HEK293 (cell line): ENCODE measurements around the gene ATP6V0A1.

ENCODE experiments used
- CTCF ChIA-PET: fragments of 350-600 bp; formaldehyde crosslinking; extraction: SDS; loops from one replicate; lab custom pipeline; 2021; ENCODE audit warnings: antibody characterized with exemption; lab: Yijun Ruan, JAX
- POLR2A ChIA-PET: fragments of 300-600 bp; formaldehyde crosslinking; extraction: SDS; loops from one replicate; lab custom pipeline; 2020; ENCODE audit warnings: antibody characterized with exemption, inconsistent platforms; lab: Yijun Ruan, JAX
- H3K27ac ChIP-seq: fragments of 200-500 bp; sonication (Bioruptor generic); 2 replicates; pipeline ENCODE4 v1.5.1; 2014; ENCODE audit warnings: low read depth, low read length, control low read depth, inconsistent platforms; ENCODE audit errors: extremely low read depth
- H3K36me3 ChIP-seq, 2 experiments: fragments of 200-500 bp in 1 of 2; sonication (Bioruptor generic) in 1 of 2; 1 replicate in 1 of 2; 2 replicates in 1 of 2; pipeline ENCODE4 v1.5.1; 2014 to 2017; ENCODE audit warnings: inconsistent platforms in 2 of 2, low read length in 2 of 2; ENCODE audit not compliant: control insufficient read depth in 2 of 2, insufficient read depth in 1 of 2
- H3K4me1 ChIP-seq: fragments of 200-500 bp; sonication (Bioruptor generic); 2 replicates; pipeline ENCODE4 v1.5.1; 2014; ENCODE audit warnings: mild to moderate bottlenecking, low read length, inconsistent platforms; ENCODE audit not compliant: control insufficient read depth, insufficient read depth
- H3K4me3 ChIP-seq: 2 replicates; pipeline ENCODE4 v1.5.1; 2011; ENCODE audit warnings: low read depth, mild to moderate bottlenecking, control low read depth, low read length, moderate library complexity
- H3K9me3 ChIP-seq: fragments of 200-500 bp; sonication (Bioruptor generic); 2 replicates; pipeline ENCODE4 v1.5.1; 2014; ENCODE audit warnings: low read depth, low read length, inconsistent platforms; ENCODE audit not compliant: control insufficient read depth, insufficient read depth
- ATF2 ChIP-seq: fragments of 450-650 bp; formaldehyde crosslinking; IDR thresholded peaks from 2 replicates; pipeline ENCODE4 v1.5.1; 2016; ENCODE audit warnings: missing biosample characterization, missing genetic modification characterization, low read depth
- GLIS1 ChIP-seq: fragments of 450-650 bp; formaldehyde crosslinking; IDR thresholded peaks from 2 replicates; pipeline ENCODE4 v1.5.1; 2016; ENCODE audit warnings: missing biosample characterization, missing genetic modification characterization
- GLIS2 ChIP-seq: fragments of 450-650 bp; formaldehyde crosslinking; IDR thresholded peaks from 2 replicates; pipeline ENCODE4 v1.5.1; 2016; ENCODE audit warnings: missing biosample characterization, missing genetic modification characterization
- HOXD13 ChIP-seq: sonication (generic); formaldehyde crosslinking; IDR thresholded peaks from 2 replicates; pipeline ENCODE4 v1.8.0; 2022; ENCODE audit warnings: missing genetic modification reagents, borderline replicate concordance
- KLF1 ChIP-seq: fragments of 450-650 bp; formaldehyde crosslinking; IDR thresholded peaks from 2 replicates; pipeline ENCODE4 v1.5.1; 2016; ENCODE audit warnings: missing biosample characterization, missing genetic modification characterization
- KLF9 ChIP-seq: fragments of 450-650 bp; formaldehyde crosslinking; IDR thresholded peaks from 2 replicates; pipeline ENCODE4 v1.5.1; 2016; ENCODE audit warnings: missing biosample characterization, missing genetic modification characterization, low read depth
- RBAK ChIP-seq: fragments of 450-650 bp; formaldehyde crosslinking; IDR thresholded peaks from 2 replicates; pipeline ENCODE4 v1.5.1; 2016; ENCODE audit warnings: missing biosample characterization, missing genetic modification characterization
- SP7 ChIP-seq: fragments of 450-650 bp; formaldehyde crosslinking; IDR thresholded peaks from 2 replicates; pipeline ENCODE4 v1.5.1; 2016; ENCODE audit warnings: missing biosample characterization, missing genetic modification characterization
- ZBTB17 ChIP-seq: fragments of 450-650 bp; formaldehyde crosslinking; IDR thresholded peaks from 2 replicates; pipeline ENCODE4 v1.5.1; 2016; ENCODE audit warnings: missing biosample characterization, missing genetic modification characterization
- ZBTB8A ChIP-seq: fragments of 450-650 bp; formaldehyde crosslinking; IDR thresholded peaks from 2 replicates; pipeline ENCODE4 v1.5.1; 2016; ENCODE audit warnings: missing biosample characterization, missing genetic modification characterization
- ZEB2 ChIP-seq: fragments of 450-650 bp; formaldehyde crosslinking; IDR thresholded peaks from 2 replicates; pipeline ENCODE4 v1.5.1; 2016; ENCODE audit warnings: missing biosample characterization, missing genetic modification characterization
- ZFP41 ChIP-seq: fragments of 450-650 bp; formaldehyde crosslinking; IDR thresholded peaks from 2 replicates; pipeline ENCODE4 v1.5.1; 2016; ENCODE audit warnings: missing biosample characterization, missing genetic modification characterization, borderline replicate concordance
- ZNF175 ChIP-seq: fragments of 450-650 bp; formaldehyde crosslinking; IDR thresholded peaks from 2 replicates; pipeline ENCODE4 v1.5.1; 2016; ENCODE audit warnings: missing biosample characterization, missing genetic modification characterization
- ZNF184 ChIP-seq: fragments of 450-650 bp; IDR thresholded peaks from 2 replicates; pipeline ENCODE4 v1.5.1; 2018; ENCODE audit warnings: missing biosample characterization, mild to moderate bottlenecking, missing genetic modification characterization
- ZNF2 ChIP-seq: fragments of 450-650 bp; formaldehyde crosslinking; IDR thresholded peaks from 2 replicates; pipeline ENCODE4 v1.5.1; 2016; ENCODE audit warnings: missing biosample characterization, missing genetic modification characterization
- ZNF202 ChIP-seq: fragments of 450-650 bp; formaldehyde crosslinking; IDR thresholded peaks from 2 replicates; pipeline ENCODE4 v1.5.1; 2016; ENCODE audit warnings: missing biosample characterization, missing genetic modification characterization, borderline replicate concordance
- ZNF214 ChIP-seq: fragments of 450-650 bp; formaldehyde crosslinking; IDR thresholded peaks from 2 replicates; pipeline ENCODE4 v1.5.1; 2017; ENCODE audit warnings: missing biosample characterization, mild to moderate bottlenecking, missing genetic modification characterization, borderline replicate concordance
- ZNF221 ChIP-seq: fragments of 450-650 bp; formaldehyde crosslinking; IDR thresholded peaks from 2 replicates; pipeline ENCODE4 v1.5.1; 2017; ENCODE audit warnings: missing biosample characterization, missing genetic modification characterization, borderline replicate concordance
- ZNF311 ChIP-seq: fragments of 450-650 bp; formaldehyde crosslinking; IDR thresholded peaks from 2 replicates; pipeline ENCODE4 v1.5.1; 2017; ENCODE audit warnings: missing biosample characterization, missing genetic modification characterization, borderline replicate concordance
- ZNF391 ChIP-seq: fragments of 450-650 bp; formaldehyde crosslinking; IDR thresholded peaks from 2 replicates; pipeline ENCODE4 v1.5.1; 2016; ENCODE audit warnings: low read depth, missing biosample characterization, missing genetic modification characterization, borderline replicate concordance
- ZNF629 ChIP-seq: fragments of 450-650 bp; formaldehyde crosslinking; IDR thresholded peaks from 2 replicates; pipeline ENCODE4 v1.5.1; 2017; ENCODE audit warnings: missing biosample characterization, missing genetic modification characterization
- ZNF776 ChIP-seq: fragments of 450-650 bp; formaldehyde crosslinking; IDR thresholded peaks from 2 replicates; pipeline ENCODE4 v1.5.0; 2017; ENCODE audit warnings: missing biosample characterization, missing genetic modification characterization, borderline replicate concordance
- TF ChIP-seq, protein P1 (sequence below): fragments of 450-650 bp; formaldehyde crosslinking; IDR thresholded peaks from 2 replicates; pipeline ENCODE4 v1.5.1; 2016; ENCODE audit warnings: missing biosample characterization, missing genetic modification characterization, borderline replicate concordance
- TF ChIP-seq, protein P2 (sequence below): fragments of 450-650 bp; formaldehyde crosslinking; IDR thresholded peaks from 2 replicates; pipeline ENCODE4 v1.5.1; 2016; ENCODE audit warnings: missing biosample characterization, missing genetic modification characterization
- TF ChIP-seq, protein P3 (sequence below): fragments of 450-650 bp; formaldehyde crosslinking; IDR thresholded peaks from 2 replicates; pipeline ENCODE4 v1.5.1; 2017; ENCODE audit warnings: missing biosample characterization, missing genetic modification characterization
- TF ChIP-seq, protein P4 (sequence below): fragments of 450-650 bp; IDR thresholded peaks from 2 replicates; pipeline ENCODE4 v1.5.1; 2018; ENCODE audit warnings: missing biosample characterization, mild to moderate bottlenecking, missing genetic modification characterization
- TF ChIP-seq, protein P5 (sequence below): fragments of 450-650 bp; formaldehyde crosslinking; IDR thresholded peaks from 2 replicates; pipeline ENCODE4 v1.5.1; 2016; ENCODE audit warnings: missing biosample characterization, missing genetic modification characterization

The ATP6V0A1 gene

DNA sequence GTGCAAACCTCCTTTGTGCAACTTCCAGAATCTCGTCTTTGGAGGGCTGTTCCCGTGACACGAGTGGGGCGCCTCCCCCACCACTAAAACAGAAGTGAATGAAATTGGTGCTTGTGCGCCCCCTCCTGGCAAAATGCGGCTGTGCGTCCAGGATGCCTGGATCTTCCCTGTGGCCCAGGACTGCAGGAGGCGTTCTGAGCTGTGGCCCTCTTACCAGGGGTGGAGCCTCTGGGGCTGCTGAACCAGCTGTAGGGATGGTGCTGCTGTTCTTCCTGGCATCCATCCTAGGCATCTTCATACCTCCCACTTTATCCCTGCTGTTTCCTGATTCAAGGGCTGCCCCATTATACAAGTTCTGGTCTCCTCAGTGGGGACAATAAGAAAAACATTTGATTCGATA, 58.8 kb downstream of the ATP6V0A1 start:
- H3K4me3 ChIP-seq, result no peak overlapping the region
- H3K9me3 ChIP-seq, result no peaks in the 10 kb centered on the region
- CTCF ChIA-PET, result interaction anchor here (0.6 to 4.4 kb wide), 47 partner anchors 10 to 689 kb away, joined by 3 to 66 read pairs (median 4); partner anchors contain the start of genes BECN1, CAVIN1, NKIRAS2 and PSMC3IP
- peaks cover 0 to 67% of the 10 kb centered on the region in 2 experiments; a peak in 1 of 3 replicates for H3K36me3 ChIP-seq
- H3K27ac ChIP-seq, result no peak overlapping the region
- peaks cover 25% of the 10 kb centered on the region for H3K4me1 ChIP-seq
- POLR2A ChIA-PET, result interaction anchor here (1.3 to 3.7 kb wide), 5 partner anchors 9 to 94 kb away, joined by 3 to 48 read pairs (median 4); partner anchors contain the start of genes CAVIN1 and NAGLU
- TF ChIP-seq, protein P1, sequence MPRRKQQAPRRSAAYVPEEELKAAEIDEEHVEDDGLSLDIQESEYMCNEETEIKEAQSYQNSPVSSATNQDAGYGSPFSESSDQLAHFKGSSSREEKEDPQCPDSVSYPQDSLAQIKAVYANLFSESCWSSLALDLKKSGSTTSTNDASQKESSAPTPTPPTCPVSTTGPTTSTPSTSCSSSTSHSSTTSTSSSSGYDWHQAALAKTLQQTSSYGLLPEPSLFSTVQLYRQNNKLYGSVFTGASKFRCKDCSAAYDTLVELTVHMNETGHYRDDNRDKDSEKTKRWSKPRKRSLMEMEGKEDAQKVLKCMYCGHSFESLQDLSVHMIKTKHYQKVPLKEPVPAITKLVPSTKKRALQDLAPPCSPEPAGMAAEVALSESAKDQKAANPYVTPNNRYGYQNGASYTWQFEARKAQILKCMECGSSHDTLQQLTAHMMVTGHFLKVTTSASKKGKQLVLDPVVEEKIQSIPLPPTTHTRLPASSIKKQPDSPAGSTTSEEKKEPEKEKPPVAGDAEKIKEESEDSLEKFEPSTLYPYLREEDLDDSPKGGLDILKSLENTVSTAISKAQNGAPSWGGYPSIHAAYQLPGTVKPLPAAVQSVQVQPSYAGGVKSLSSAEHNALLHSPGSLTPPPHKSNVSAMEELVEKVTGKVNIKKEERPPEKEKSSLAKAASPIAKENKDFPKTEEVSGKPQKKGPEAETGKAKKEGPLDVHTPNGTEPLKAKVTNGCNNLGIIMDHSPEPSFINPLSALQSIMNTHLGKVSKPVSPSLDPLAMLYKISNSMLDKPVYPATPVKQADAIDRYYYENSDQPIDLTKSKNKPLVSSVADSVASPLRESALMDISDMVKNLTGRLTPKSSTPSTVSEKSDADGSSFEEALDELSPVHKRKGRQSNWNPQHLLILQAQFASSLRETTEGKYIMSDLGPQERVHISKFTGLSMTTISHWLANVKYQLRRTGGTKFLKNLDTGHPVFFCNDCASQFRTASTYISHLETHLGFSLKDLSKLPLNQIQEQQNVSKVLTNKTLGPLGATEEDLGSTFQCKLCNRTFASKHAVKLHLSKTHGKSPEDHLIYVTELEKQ (tag by site-specific recombination), result no peak
- TF ChIP-seq, protein P2, sequence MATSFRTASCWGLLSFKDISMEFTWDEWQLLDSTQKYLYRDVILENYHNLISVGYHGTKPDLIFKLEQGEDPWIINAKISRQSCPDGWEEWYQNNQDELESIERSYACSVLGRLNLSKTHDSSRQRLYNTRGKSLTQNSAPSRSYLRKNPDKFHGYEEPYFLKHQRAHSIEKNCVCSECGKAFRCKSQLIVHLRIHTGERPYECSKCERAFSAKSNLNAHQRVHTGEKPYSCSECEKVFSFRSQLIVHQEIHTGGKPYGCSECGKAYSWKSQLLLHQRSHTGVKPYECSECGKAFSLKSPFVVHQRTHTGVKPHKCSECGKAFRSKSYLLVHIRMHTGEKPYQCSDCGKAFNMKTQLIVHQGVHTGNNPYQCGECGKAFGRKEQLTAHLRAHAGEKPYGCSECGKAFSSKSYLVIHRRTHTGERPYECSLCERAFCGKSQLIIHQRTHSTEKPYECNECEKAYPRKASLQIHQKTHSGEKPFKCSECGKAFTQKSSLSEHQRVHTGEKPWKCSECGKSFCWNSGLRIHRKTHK (tag by site-specific recombination), result no peak
- TF ChIP-seq ZFP41 (tag by site-specific recombination), result no peak
- no peak for TF ChIP-seq RBAK
- peak; percentile 50; the same call in 1 of the 2 replicates for TF ChIP-seq ZNF2
- TF ChIP-seq, protein P3, sequence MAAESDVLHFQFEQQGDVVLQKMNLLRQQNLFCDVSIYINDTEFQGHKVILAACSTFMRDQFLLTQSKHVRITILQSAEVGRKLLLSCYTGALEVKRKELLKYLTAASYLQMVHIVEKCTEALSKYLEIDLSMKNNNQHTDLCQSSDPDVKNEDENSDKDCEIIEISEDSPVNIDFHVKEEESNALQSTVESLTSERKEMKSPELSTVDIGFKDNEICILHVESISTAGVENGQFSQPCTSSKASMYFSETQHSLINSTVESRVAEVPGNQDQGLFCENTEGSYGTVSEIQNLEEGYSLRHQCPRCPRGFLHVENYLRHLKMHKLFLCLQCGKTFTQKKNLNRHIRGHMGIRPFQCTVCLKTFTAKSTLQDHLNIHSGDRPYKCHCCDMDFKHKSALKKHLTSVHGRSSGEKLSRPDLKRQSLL, result no peak
- TF ChIP-seq ATF2 (tag by site-specific recombination), result no peak
- TF ChIP-seq ZNF776 (tag by site-specific recombination), result no peak
- TF ChIP-seq ZEB2 (tag by site-specific recombination), result peak; percentile 41; the same call in 1 of the 2 replicates
- TF ChIP-seq ZBTB17 (tag by site-specific recombination), result peak; percentile 12; the same call in 1 of the 2 replicates
- TF ChIP-seq ZNF214, result no peak
- TF ChIP-seq GLIS2 (tag by site-specific recombination), result peak; percentile 36; the same call in 1 of the 2 replicates
- TF ChIP-seq, protein P4, sequence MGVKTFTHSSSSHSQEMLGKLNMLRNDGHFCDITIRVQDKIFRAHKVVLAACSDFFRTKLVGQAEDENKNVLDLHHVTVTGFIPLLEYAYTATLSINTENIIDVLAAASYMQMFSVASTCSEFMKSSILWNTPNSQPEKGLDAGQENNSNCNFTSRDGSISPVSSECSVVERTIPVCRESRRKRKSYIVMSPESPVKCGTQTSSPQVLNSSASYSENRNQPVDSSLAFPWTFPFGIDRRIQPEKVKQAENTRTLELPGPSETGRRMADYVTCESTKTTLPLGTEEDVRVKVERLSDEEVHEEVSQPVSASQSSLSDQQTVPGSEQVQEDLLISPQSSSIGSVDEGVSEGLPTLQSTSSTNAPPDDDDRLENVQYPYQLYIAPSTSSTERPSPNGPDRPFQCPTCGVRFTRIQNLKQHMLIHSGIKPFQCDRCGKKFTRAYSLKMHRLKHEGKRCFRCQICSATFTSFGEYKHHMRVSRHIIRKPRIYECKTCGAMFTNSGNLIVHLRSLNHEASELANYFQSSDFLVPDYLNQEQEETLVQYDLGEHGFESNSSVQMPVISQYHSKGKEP (tag by site-specific recombination), result no peak
- no peak for TF ChIP-seq ZNF175
- TF ChIP-seq ZNF221 (tag by site-specific recombination), result no peak
- peak; percentile 19; the same call in 1 of the 2 replicates for TF ChIP-seq ZBTB8A (tag by site-specific recombination)
- TF ChIP-seq, protein P5, sequence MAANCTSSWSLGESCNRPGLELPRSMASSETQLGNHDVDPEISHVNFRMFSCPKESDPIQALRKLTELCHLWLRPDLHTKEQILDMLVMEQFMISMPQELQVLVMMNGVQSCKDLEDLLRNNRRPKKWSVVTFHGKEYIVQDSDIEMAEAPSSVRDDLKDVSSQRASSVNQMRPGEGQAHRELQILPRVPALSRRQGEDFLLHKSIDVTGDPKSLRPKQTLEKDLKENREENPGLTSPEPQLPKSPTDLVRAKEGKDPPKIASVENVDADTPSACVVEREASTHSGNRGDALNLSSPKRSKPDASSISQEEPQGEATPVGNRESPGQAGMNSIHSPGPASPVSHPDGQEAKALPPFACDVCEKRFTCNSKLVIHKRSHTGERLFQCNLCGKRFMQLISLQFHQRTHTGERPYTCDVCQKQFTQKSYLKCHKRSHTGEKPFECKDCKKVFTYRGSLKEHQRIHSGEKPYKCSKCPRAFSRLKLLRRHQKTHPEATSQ (tag by site-specific recombination), result no peak
- no peak for TF ChIP-seq ZNF391 (tag by site-specific recombination)
- no peak for TF ChIP-seq ZNF311 (tag by site-specific recombination)
- TF ChIP-seq SP7 (tag by site-specific recombination), result peak; percentile 15; the same call in 1 of the 2 replicates
- peak; percentile 51; the same call in 1 of the 2 replicates for TF ChIP-seq GLIS1
- no peak for TF ChIP-seq ZNF202 (tag by site-specific recombination)
- TF ChIP-seq KLF1, result no peak
- TF ChIP-seq ZNF184 (tag by site-specific recombination), result no peak
- peak; percentile 28; the same call in 1 of the 2 replicates for TF ChIP-seq ZNF629 (tag by site-specific recombination)
- no peak for TF ChIP-seq HOXD13 (CRISPR knock-in tag)
- TF ChIP-seq KLF9 (tag by site-specific recombination), result no peak
